ENCODE measurements around the gene MMP7. TPM values are rescaled to one million over a fixed set of nuclear protein-coding genes. Genes with fewer than 3 reads are reported as not detected.

The MMP7 gene
- total RNA-seq, 1 experiment from 2014 or later, result 2.7 TPM

DNA sequence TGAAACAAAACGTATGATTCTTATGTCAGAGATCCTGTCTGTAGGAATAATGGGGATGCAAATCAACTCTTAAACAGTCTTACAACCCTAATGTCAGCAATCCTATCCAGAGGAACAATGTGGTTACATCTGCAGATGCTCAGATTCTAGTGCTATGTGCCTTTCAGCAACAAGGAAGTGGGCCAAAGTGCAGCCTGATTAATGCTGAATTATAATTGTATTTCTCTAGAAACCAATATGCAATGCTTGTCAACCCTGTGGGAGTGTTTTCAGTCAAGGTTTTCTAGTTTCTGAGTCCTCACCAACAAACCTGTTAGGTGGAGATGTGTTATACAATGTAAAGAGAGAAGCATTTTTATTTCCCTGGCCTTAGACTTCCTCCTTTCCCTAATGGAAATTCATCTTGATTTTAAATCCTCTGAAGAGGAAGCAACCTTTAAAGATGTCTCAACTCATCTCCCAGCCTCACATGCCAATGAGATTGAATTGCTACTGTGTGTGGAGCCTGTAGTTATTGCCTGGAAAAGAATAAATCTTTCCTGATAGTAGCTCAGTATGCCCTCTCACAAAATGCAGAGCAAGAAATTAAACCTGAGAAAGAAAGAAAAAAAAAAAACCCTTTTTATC is 51.8 kb downstream of the MMP7 start:
- H3K27me3 ChIP-seq (ENCODE audit: control insufficient read depth, insufficient read depth, low read length), result no peaks in the 10 kb centered on the region
- H3K9me3 ChIP-seq (ENCODE audit: control insufficient read depth, insufficient read depth, low read depth, low read length), result no peaks in the 10 kb centered on the region
- ChIA-PET CTCF (interaction anchor here (0.6 to 0.7 kb wide), 4 partner anchors 65 to 392 kb away, joined by 3 to 5 read pairs (median 4); no protein-coding TSS in a partner anchor), POLR2A (interaction anchor here (0.6 to 0.7 kb wide), 2 partner anchors 23 to 82 kb away, joined by 3 read pairs; no protein-coding TSS in a partner anchor)
- DNase-seq (ENCODE audit: low read depth, low spot score), result no peak
- no peak overlapping the region for H3K27ac ChIP-seq (ENCODE audit: low read length)
- TF ChIP-seq CTCF (IDR thresholded peaks at IDR 0.05) (no peak), POLR2AphosphoS5 (IDR thresholded peaks at IDR 0.05; ENCODE audit: low read depth, low read length) (no peak), SIN3A (IDR thresholded peaks at IDR 0.05; ENCODE audit: borderline replicate concordance, insufficient read depth, low read depth, low read length) (no peak), REST (IDR thresholded peaks at IDR 0.05; ENCODE audit: insufficient read depth in 1 of 2, low read depth in 2 of 2, low read length in 1 of 2) (no peak), TCF7L2 (IDR thresholded peaks at IDR 0.05; ENCODE audit: low read depth, low read length) (no peak)
- in situ Hi-C loops (cut with HindIII; ENCODE audit: low pct_unique_long_range_greater_than_20kb, low sequenced_read_pairs), result no loop called here
- intact Hi-C loops (cut with micrococcal nuclease; ENCODE audit: unreplicated experiment), result no loop called here
- no peaks in the 10 kb centered on the region for H3K36me3 ChIP-seq (ENCODE audit: control insufficient read depth, insufficient read depth, low read length)
- H3K4me1 ChIP-seq (ENCODE audit: control insufficient read depth, insufficient read depth, low read length), result peaks cover 13% of the 10 kb centered on the region
- no peak for ATAC-seq
- H3K4me3 ChIP-seq (ENCODE audit: low read depth in 2 of 2, low read length in 2 of 2), result no peak overlapping the region
- no TSS peak for BruUV-seq (replicated peaks)

- CTCF ChIA-PET, result no interaction called here
Observed at GRCh38 chr11:102476812-102477211, 53.7 kb downstream of the MMP7 start.

More at GRCh38 chr11:102476812-102477211, 53.7 kb downstream of the MMP7 start:
- peak; percentile 82 for ATAC-seq
- no peaks in the 10 kb centered on the region for H3K9me3 ChIP-seq (ENCODE audit: control insufficient read depth, insufficient read depth, low read depth, low read length)
- TF ChIP-seq CTCF (IDR thresholded peaks at IDR 0.05) (no peak), SIN3A (IDR thresholded peaks at IDR 0.05; ENCODE audit: borderline replicate concordance, insufficient read depth, low read depth, low read length) (no peak), TCF7L2 (IDR thresholded peaks at IDR 0.05; ENCODE audit: low read depth, low read length) (no peak), REST (IDR thresholded peaks at IDR 0.05; ENCODE audit: insufficient read depth in 1 of 2, low read depth in 2 of 2, low read length in 1 of 2) (no peak), POLR2AphosphoS5 (IDR thresholded peaks at IDR 0.05; ENCODE audit: low read depth, low read length) (no peak)
- no peak overlapping the region for H3K4me3 ChIP-seq (ENCODE audit: low read depth in 2 of 2, low read length in 2 of 2)
- H3K4me1 ChIP-seq (ENCODE audit: control insufficient read depth, insufficient read depth, low read length), result peaks cover 13% of the 10 kb centered on the region
- in situ Hi-C loops (cut with HindIII; ENCODE audit: low pct_unique_long_range_greater_than_20kb, low sequenced_read_pairs) (no loop called here), intact Hi-C loops (cut with micrococcal nuclease; ENCODE audit: unreplicated experiment) (no loop called here)
- no peak for DNase-seq (ENCODE audit: low read depth, low spot score)
- BruUV-seq (replicated peaks), result no TSS peak
- H3K36me3 ChIP-seq (ENCODE audit: control insufficient read depth, insufficient read depth, low read length), result no peaks in the 10 kb centered on the region
- H3K27me3 ChIP-seq (ENCODE audit: control insufficient read depth, insufficient read depth, low read length), result no peaks in the 10 kb centered on the region
- POLR2A ChIA-PET, result no interaction called here
- peak overlapping the region; percentile 59; the same call in 1 of the 2 replicates for H3K27ac ChIP-seq (ENCODE audit: low read length)
